Glomerular visceral epithelial cell (primary cell): ENCODE data around the gene KLHL15.
"Not testable (repeated sequence)": the region's sequence is repeated elsewhere in the genome, so short reads cannot be mapped to it uniquely, and the experiment has no call there.

Experiments used
- DNase-seq: peaks from one replicate; pipeline ENCODE4 v3.0.0-alpha.2; 2016; ENCODE audit errors: extremely low spot score

The KLHL15 gene, protein sequence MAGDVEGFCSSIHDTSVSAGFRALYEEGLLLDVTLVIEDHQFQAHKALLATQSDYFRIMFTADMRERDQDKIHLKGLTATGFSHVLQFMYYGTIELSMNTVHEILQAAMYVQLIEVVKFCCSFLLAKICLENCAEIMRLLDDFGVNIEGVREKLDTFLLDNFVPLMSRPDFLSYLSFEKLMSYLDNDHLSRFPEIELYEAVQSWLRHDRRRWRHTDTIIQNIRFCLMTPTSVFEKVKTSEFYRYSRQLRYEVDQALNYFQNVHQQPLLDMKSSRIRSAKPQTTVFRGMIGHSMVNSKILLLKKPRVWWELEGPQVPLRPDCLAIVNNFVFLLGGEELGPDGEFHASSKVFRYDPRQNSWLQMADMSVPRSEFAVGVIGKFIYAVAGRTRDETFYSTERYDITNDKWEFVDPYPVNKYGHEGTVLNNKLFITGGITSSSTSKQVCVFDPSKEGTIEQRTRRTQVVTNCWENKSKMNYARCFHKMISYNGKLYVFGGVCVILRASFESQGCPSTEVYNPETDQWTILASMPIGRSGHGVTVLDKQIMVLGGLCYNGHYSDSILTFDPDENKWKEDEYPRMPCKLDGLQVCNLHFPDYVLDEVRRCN

DNA sequence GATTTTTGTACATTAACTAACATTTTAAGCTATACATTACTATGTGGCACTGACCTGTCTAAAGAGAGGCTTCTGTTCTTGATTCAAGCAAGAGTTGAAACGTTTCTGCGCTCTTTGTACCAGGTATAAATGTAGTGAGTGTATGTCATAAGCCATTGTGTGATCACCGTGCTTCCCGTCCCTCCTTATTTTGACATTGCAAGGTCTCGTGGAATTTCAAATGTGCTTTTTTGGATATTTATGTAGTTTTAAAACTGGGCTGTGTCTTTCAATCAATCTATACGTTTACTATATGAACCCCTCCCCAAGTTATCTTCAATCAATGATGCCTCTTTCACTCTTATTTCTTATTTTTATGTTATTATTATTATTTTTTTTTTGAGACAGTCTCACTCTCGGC, at the start of gene KLHL15:
Gene KLHL15 (minus strand): TSS at position 101 of the 400 bp plus-strand sequence. CDS start 20,493 bp downstream, outside the sequence.
- no peak for DNase-seq

DNA sequence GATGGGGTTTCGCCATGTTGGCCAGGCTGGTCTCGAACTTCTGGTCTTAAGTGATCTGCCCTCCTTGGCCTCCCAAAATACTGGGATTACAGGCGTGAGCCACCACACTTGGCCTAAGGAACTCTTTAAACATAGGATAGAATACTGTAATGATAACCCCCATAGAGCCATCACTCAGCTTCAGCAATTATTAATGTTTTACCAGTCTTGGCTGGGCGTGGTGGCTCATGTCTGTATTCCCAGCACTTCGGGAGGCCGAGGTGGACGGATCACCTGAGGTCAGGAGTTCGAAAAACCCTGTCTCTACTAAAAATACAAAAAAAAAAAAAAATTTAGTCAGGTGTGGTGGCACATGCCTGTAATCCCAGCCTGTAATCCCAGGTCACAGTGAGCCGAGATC, 42.9 kb upstream of the KLHL15 start:
- DNase-seq = no peak

DNA sequence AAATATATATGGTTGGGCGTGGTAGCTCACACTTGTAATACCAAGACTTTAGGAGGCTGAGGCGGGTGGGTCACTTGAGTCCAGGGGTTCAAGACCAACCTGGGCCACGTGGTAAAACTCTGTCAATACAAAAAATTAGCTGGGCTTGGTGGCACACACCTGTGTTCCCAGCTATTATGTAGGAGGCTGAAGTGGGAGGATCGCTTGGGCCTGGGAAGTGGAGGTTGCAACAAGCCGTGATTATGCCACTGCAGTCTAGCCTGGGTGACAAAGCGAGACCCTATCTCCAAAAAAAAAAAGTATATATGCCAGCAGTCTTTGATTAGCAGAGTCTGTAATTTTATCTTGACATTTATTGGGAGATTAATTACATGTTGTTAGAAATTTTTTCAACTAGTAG, 36.5 kb upstream of the KLHL15 start:
- DNase-seq = no peak

DNA sequence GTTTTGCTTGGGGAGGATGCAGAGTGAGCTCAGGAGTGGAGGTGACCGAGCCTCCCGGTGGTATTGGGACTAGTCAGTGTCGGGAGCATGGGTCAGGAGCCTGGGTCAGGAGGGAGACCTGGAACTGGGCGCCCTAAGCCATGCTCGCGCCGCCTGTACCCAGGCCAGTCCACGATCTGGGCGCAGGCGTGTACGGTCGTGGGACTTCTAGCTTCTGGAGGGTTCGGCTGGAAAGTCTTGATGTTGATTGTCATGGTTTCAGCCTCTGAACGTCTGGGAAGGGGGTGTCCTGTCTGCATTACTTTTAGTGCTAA, 28.0 kb upstream of the KLHL15 start:
- no peak for DNase-seq

DNA sequence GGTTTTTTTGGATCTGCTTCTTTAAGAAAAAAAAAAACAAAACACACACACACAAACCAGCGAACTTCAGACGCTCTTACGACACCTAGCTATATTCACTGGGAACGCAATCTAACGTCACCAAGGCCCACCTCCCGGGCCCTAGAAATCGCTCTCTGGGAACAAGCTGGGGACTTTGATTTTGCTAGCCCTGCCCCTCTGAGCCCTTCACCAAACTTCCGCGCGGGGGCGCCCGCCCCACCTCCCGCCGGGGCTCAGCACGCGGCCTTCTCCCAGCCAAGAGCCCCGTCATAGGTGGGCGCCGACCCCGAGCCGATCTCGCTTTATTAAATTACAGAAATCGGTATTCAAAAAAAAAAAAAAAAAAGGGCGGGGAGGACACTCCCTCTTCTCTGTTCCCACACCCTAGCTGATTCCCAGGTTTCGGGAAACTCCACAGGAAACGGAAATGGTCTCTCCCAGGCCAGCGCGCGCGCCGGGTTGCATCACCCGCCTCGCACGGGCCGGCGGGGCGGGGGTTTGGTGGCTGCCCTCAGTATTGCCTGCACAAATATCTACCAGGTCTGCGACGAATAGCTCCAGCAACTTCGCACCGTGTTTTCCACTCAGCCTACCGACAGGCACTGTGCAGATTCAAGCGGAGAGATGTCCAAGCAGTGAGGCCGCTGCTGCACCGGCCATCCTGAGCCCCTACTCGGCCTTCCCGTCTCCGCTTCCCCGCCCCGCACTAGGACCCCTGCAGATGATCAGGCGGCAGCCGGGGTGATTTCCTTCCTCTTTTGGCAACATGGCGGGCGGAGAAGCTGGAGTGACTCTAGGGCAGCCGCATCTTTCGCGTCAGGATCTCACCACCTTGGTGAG, 27.4 kb upstream of the KLHL15 start, which contains the start of gene EIF2S3:
Gene EIF2S3 (plus strand): TSS at position 775 of the 861 bp plus-strand sequence. CDS start 13 bp downstream, at position 788.
- DNase-seq = peak; percentile 92

DNA sequence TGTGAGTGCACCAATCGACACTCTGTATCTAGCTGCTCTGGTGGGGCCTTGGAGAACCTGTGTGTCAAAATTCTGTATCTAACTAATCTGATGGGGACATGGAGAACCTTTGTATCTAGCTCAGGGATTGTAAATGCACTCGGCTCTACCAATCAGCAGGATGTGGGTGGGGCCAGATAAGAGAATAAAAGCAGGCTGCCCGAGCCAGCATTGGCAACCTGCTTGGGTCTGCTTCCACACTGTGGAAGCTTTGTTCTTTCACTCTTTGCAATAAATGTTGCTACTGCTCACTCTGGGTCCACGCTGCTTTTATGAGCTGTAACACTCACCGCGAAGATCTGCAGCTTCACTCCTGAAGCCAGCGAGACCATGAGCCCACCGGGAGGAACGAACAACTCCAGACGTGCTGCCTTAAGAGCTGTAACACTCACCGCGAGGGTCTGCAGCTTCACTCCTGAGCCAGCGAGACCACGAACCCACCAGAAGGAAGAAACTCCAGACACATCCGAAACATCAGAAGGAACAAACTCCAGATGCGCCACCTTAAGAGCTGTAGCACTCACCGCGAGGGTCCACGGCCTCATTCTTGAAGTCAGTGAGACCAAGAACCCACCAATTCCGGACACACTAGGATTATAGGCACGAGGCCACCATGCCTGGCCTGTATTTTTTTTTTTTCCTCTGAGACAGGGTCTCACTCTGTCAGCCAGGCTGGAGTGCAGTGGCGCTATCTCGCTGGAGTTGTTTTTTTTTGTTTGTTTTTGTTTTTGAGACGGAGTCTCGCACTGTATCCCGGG, 23.7 kb upstream of the KLHL15 start:
- DNase-seq = not testable (repeated sequence)

DNA sequence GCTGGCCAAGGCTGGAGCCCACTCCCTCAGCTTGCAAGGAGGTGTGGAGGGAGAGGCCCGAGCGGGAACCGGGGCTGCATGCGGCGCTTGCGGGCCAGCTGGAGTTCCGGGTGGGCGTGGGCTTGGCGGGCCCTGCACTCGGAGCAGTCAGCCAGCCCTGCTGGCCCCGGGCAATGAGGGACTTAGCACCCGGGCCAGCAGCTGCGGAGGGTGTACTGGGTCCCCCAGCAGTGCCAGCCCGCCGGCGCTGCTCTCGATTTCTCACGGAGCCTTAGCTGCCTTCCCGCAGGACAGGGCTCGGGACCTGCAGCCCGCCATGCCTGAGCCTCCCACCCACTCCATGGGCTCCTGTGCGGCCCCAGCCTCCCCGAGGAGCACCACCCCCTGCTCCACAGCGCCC, 22.7 kb upstream of the KLHL15 start:
- not testable (repeated sequence) for DNase-seq

DNA sequence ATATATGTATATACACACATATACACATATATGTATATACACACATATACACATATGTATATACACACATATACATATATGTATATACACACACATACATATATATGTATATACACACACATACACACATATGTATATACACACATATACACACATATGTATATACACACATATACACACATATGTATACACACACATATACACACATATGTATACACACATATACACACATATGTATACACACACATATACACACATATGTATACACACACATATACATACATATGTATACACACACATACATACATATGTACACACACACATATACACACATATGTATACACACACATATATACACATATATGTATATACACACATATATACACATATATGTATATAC, 19.1 kb upstream of the KLHL15 start:
- not testable (repeated sequence) for DNase-seq

DNA sequence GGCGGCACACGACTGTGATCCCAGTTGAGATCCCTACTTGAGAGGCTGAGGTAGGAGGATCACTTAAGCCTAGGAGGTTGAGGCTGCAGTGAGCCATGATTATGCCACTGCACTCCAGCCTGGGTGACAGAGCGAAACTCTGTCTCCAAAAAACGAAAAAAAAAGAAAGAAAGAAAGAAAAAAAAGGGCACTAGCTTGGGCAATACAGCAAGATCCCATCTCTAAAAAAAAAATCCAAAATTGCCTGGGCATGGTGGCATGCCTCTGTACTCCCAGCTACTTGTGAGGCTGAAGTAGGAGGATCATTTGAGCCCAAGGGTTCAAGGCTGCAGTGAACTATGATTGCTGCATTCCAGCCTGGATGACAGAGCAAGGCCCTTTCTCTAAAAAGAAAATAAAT, 10.7 kb upstream of the KLHL15 start:
- no peak for DNase-seq

DNA sequence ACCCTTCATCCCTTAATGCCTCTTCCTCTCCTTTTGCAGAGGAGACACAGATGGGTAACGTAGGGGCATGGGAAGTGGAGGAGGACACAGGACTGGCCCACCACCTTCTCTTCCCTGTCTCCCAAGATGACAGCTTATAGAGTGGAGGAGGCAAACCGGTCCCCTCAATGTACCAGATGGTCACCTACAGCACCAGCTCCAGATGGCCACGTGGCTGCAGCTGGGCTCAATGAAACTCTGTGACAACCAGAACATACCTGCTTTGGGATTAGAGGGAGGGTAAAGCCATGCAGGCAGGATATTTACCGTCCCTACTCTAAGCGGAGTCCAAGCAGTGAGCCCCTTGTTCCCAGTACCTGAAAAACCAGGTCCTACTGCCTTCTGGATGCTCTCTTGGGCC, 7.5 kb upstream of the KLHL15 start:
- DNase-seq = no peak

DNA sequence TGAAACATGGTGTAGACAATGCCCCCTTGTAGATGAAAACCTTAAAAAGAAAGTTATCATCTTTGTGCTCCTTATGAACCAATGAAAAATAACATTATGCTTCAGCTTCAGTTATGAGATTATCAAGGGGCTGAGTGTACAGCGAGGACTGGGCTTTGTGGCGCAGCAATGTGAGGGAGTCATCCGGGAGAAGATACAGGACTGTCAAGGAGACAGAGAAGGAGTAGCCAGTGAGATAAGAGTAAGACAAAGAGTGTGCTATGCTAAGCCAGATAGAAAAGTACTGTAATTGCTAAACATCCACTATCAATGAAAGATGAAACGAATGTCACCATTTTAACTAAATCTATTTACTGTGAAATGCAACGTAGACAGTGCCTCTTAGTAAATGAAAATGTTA, 3.6 kb upstream of the KLHL15 start:
- DNase-seq = no peak

DNA sequence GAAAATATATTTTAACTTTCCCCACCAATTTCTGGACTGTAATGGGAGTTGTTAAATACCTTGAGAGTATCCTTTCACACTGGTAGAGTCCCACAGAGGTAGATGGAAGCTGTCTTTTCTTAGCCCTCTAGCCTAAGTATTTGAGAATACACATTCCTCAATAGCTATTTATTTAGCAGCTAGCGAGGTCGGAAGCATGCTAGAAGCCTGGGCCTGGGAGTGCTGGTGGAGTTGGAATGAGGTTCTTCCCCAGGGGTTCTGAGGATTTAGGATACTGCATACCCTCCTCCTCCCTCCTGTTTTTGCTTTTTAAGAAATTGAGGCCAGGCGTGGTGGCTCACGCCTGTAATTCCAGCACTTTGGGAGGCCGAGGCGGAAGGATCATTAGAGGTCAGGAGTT, 999 bp upstream of the KLHL15 start:
- DNase-seq = no peak

DNA sequence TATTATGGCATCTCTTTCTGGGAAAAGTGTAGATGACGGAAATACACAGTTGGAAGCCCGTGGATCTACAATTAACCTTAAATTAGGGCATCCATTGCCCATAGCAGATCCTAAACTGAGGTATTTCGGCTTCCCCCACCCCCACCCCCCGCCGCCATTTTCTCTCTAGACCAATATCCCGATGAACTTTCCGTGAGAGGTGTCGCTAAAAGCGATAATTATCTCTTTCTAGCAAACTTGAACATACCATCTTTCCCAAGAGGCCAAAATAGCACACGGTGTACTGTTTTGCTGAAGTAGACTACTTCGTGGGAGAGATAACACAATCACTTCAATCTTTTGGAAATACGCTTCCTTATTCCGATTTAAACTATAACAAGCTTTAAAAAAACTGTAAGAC, 554 bp downstream of the KLHL15 start:
- no peak for DNase-seq

DNA sequence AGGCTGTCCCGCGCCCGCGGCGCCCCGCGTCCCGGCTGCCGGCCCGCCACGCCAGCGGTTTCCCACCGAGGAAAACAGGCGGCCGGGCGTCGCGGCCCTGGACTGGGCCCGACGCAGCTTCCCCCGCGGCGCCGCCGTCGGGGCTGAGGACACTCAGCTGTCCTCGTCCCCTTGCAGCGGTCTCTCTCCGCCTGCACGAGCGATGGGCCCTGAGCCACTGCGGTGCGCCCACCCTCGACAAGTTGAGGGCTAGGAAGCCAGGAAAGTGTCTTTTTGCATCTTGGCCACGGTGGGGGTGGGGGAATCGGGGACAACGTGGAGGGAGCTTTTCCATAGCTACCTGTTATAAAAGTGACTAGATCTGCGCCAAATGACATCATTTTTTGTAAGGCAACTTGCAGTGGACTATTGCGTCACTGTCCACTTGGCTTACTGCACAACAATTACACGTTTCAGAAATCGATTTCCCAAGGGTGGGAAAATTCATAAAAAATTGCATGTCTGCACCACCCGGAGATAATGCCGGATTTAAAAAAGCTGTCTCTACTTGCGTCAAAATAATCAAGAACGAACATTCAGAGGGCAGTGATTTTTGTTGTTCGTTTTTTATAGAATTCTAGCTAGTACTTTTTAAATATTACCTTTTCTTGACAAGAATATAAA, 1.1 kb downstream of the KLHL15 start:
- no peak for DNase-seq

DNA sequence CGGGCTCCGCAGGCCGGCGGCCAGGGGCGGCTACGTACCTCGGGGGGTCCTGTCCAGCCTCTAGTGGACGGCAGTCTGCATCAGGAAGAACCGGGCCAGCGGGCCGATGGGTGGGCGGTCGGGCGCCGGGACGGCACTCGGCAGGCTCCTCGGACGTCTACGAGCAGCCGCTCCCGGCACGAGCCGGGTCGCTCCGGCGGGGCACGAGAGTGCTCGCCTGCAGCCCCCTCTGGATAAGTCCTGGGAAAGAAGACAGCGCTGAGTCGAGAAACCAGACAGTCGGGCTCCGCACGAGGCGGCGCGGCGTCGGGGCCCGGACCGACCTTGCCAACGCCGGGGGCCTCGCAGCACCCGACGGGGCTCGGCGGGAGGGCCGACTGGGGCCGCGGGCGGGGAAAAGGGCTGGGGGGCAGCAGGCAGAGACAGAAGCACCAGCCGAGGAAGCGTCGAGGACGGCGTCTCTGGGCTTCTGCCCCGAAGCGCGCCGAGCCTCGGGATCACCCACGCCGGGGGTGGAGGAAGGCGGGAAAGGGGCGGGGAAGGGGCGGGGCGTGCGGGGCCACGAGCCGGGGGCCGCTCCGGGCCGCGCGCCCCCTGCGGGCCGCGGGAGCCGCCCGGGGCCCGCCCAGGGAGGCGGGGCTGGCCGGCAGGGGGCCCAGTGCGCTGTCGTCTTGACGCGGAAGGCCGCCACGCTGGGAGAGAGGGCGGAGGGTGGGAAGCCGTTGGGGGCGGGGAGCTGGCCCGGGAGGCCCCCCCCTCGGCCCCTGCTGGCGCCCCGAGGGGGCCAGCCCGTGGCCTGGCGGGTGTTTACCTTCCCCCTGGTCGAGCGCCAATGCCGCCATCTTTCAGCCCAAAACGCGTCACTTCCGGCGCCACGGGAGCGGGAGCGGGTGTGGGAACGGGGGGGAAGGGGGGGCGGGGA, 1.9 kb downstream of the KLHL15 start:
- peak; percentile 93 for DNase-seq

DNA sequence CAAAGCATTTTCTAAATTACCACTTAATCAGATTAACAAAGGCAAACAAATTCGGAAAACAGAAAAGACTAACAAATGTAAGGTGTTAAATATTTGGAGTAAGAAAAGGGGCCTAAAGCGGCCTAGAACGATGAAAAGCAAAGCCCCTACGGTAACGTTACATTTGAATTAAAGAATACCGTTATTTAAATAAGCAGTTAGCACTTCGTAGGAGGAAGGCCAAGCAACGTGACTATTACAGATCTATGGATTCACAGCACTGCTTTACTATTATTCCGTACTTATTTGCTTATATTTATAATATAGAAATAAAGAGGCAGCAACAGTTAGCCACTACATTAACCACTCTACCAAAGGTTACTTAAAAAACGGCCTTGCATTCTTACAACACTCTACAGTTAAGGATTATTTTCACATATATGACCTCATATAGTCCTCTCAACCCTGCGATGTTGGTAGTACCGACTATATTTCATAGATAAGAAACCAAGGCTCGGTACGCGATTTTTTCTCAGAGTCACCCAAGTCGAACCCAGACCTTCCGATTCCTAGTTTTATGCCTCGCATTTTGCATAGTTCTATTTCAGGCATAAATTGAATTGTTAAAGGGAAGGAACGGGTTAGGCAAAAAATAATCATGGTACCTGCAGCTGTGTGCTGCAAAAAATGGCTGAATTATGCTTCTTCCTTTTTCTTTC, 2.9 kb downstream of the KLHL15 start:
- peak; percentile 21 for DNase-seq

DNA sequence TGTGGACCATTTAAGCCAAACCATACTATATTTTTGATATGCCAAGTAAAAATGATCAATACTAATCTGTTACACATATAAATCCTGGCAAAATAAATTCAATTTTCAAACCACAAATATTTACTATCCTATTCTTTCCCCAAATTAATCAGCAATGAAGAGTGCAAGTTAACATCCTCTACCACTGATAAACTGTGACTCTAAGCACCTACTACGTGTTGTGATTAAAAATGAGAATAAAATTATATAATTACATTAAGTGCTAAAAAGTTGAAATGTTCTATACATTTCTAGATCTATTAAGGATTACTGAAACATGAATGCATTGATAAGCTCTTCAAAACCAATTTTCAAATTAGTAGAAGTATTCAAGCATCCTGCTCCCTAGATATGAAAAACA, 3.4 kb downstream of the KLHL15 start:
- DNase-seq = no peak

DNA sequence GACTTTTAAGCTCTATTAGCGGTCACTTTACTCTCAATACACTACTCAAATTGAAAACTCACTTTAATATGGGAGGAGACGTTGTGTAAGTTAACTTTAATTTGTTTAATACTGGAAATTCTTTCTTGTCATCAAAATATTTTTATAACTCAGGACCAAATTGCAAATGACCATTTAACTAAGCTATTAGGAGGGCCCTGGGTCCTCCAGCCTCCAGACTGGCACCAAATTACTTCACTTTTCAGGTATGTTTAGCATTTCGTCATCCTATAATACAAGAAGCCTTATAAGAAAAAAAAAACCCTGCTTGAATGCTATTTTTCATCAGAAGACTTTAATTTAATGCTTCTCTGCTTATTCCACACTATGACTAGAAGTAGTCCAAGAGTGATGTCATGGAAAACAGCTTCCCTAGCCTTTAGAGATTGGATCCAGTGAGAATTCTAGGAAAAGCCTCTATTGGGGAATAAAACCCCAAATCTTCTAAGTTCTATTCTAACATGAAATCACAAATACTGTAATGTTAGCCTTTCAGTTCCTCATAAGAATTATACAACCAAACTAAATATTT, 6.6 kb downstream of the KLHL15 start:
- no peak for DNase-seq

DNA sequence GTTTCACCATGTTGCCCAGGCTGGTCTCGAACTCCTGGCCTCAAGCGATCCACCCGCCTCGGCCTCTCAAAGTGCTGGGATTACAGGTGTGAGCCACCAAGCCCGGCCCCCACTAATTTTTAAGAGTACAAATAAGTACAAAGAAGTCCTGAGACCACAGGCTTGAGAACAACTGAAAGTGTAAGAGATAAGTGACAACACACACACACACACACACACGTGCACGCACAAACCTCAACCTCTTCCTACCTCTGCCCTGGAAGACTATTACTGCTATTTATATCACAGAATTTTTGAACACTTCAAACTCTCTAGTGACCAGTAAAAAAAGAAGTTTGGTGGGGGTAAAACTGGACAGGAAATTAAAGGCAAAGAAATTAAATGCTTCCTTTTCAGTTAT, 7.5 kb downstream of the KLHL15 start:
- no peak for DNase-seq
